GM21619 (cell line): Measurements from ENCODE around the gene SLC34A3.

Experiments
- ATAC-seq: cut with Tn5 transposase; IDR thresholded peaks from one replicate; pipeline ENCODE4 v1.9.1; 2021; ENCODE audit not compliant: unreplicated experiment

The SLC34A3 gene

GRCh38 chr9:137195525-137196220, 35.0 kb upstream of the SLC34A3 start:
- ATAC-seq: no peak

- ATAC-seq: no peak
Observed at GRCh38 chr9:137198051-137198901, 32.4 kb upstream of the SLC34A3 start.

GRCh38 chr9:137198902-137199283, 31.8 kb upstream of the SLC34A3 start:
- ATAC-seq: no peak

- no peak for ATAC-seq
Observed at GRCh38 chr9:137199411-137200121, 31.1 kb upstream of the SLC34A3 start.

- ATAC-seq: peak; percentile 79
Observed at GRCh38 chr9:137200311-137201204, 30.1 kb upstream of the SLC34A3 start, which contains the start of gene TPRN. TPRN (minus strand) TSS chr9:137200741; CDS start chr9:137200711, 30 bp downstream.

- no peak for ATAC-seq
Observed at GRCh38 chr9:137201205-137201868, 29.4 kb upstream of the SLC34A3 start.

- ATAC-seq: no peak
Observed at GRCh38 chr9:137202966-137203365, 27.7 kb upstream of the SLC34A3 start.

GRCh38 chr9:137204731-137205125, 26.0 kb upstream of the SLC34A3 start:
- ATAC-seq: no peak

- ATAC-seq: peak; percentile 49
Observed at GRCh38 chr9:137205126-137206069, 25.3 kb upstream of the SLC34A3 start, which contains the start of the genes NDOR1 and TMEM203. NDOR1 (plus strand) TSS chr9:137205700; CDS start chr9:137205778, 78 bp downstream. TMEM203 (minus strand) TSS chr9:137205648; CDS start chr9:137205414, 234 bp downstream.

GRCh38 chr9:137206602-137207001, 24.1 kb upstream of the SLC34A3 start:
- no peak for ATAC-seq

GRCh38 chr9:137211532-137211931, 19.2 kb upstream of the SLC34A3 start:
- no peak for ATAC-seq

GRCh38 chr9:137212520-137212919, 18.2 kb upstream of the SLC34A3 start:
- ATAC-seq: no peak

GRCh38 chr9:137213160-137214060, 17.3 kb upstream of the SLC34A3 start:
- ATAC-seq: no peak

GRCh38 chr9:137214620-137215019, 16.1 kb upstream of the SLC34A3 start:
- ATAC-seq: no peak

GRCh38 chr9:137215196-137215986, 15.3 kb upstream of the SLC34A3 start:
- no peak for ATAC-seq

- no peak for ATAC-seq
Observed at GRCh38 chr9:137216188-137216965, 14.3 kb upstream of the SLC34A3 start.
